Caco-2 (cell line): ENCODE results near the gene LDLRAD4. TPM values are rescaled to one million over a fixed set of nuclear protein-coding genes. Genes with fewer than 3 reads are reported as not detected.

Experiments used
- BruUV-seq: library from RNA; stranded (reverse); fragments of 400-500 nt; replicated peaks from 2 replicates; lab custom pipeline; 2021; lab: Mats Ljungman, UMichigan
- CTCF ChIA-PET: fragments of 300-600 bp; sonication (Branson Sonifier 250); formaldehyde crosslinking; loops from one replicate; lab custom pipeline; 2022; ENCODE audit warnings: antibody characterized with exemption; lab: Charles Lee
- POLR2A ChIA-PET: fragments of 300-600 bp; sonication (Branson Sonifier 250); formaldehyde crosslinking; loops from one replicate; lab custom pipeline; 2022; ENCODE audit warnings: antibody characterized with exemption; lab: Charles Lee
- DNase-seq, 2 experiments: peaks; one replicate each; pipeline versions ENCODE4 v3.0.0 to v3.0.0-alpha.2; 2020 to 2022
- H3K27me3 ChIP-seq: replicated peaks from 2 replicates; pipeline ENCODE4 v1.6.0; 2011; ENCODE audit warnings: low read length; ENCODE audit not compliant: control insufficient read depth, insufficient read depth
- H3K36me3 ChIP-seq: 2 replicates; pipeline ENCODE4 v1.5.1; 2011; ENCODE audit warnings: low read length; ENCODE audit not compliant: control insufficient read depth, insufficient read depth
- H3K4me1 ChIP-seq: fragments of 250-450 bp; sonication (Bioruptor Pico); 2 replicates; pipeline ENCODE4 v1.5.1; 2020; ENCODE audit warnings: mild to moderate bottlenecking
- H3K4me3 ChIP-seq: 2 replicates; pipeline ENCODE4 v1.5.1; 2011; ENCODE audit warnings: low read depth, mild to moderate bottlenecking, control low read depth, low read length
- H3K9me3 ChIP-seq: fragments of 250-450 bp; sonication (Bioruptor Pico); 2 replicates; pipeline ENCODE4 v1.5.1; 2020; ENCODE audit warnings: mild to moderate bottlenecking, moderate library complexity
- H3K27ac Mint-ChIP-seq: one replicate; pipeline ENCODE4 v1.8.0; 2022; ENCODE audit warnings: mixed read lengths; ENCODE audit not compliant: unreplicated experiment
- H3K27me3 Mint-ChIP-seq: one replicate; pipeline ENCODE4 v1.8.0; 2022; ENCODE audit warnings: mixed read lengths; ENCODE audit not compliant: insufficient read depth, unreplicated experiment
- H3K36me3 Mint-ChIP-seq: one replicate; pipeline ENCODE4 v1.8.0; 2022; ENCODE audit warnings: mild to moderate bottlenecking, mixed read lengths; ENCODE audit not compliant: insufficient read depth, unreplicated experiment
- H3K4me1 Mint-ChIP-seq: one replicate; pipeline ENCODE4 v1.8.0; 2022; ENCODE audit warnings: low read depth, mixed read lengths; ENCODE audit not compliant: unreplicated experiment
- H3K4me3 Mint-ChIP-seq: one replicate; pipeline ENCODE4 v1.8.0; 2022; ENCODE audit warnings: mild to moderate bottlenecking, moderate library complexity, mixed read lengths; ENCODE audit not compliant: unreplicated experiment
- H3K9me3 Mint-ChIP-seq: one replicate; pipeline ENCODE4 v1.8.0; 2022; ENCODE audit warnings: mixed read lengths; ENCODE audit not compliant: unreplicated experiment
- CTCF ChIP-seq, 2 experiments: fragments of 200-600 bp in 1 of 2; IDR thresholded peaks; 1 replicate in 1 of 2; 2 replicates in 1 of 2; pipeline versions ENCODE4 v1.5.1 to v1.8.0; 2011 to 2022; ENCODE audit warnings: antibody characterized with exemption in 1 of 2, control low read depth in 1 of 2, inconsistent platforms in 1 of 2, low read depth in 1 of 2, low read length in 1 of 2, mild to moderate bottlenecking in 1 of 2, moderate library complexity in 1 of 2; ENCODE audit not compliant: insufficient read depth in 1 of 2, severe bottlenecking in 1 of 2, unreplicated experiment in 1 of 2
- intact Hi-C: fragments of 100-400 bp; cut with micrococcal nuclease; formaldehyde crosslinking; loops from one replicate; pipeline ENCODE4 v1.10.0; 2022; ENCODE audit not compliant: unreplicated experiment
- total RNA-seq: library from RNA; stranded (reverse); gene quantifications from 2 replicates; pipeline ENCODE4 v1.2.3, GENCODE V29; 2022

LDLRAD4 gene
- total RNA-seq, 1 experiment from 2014 or later, result 1.2 TPM

GRCh38 chr18:13374096-13374467, 155.5 kb downstream of the LDLRAD4 start:
- no peaks in the 10 kb centered on the region for H3K27me3 ChIP-seq
- ChIA-PET CTCF (no interaction called here), POLR2A (no interaction called here)
- Mint-ChIP-seq H3K27me3 (peaks cover 5% of the 10 kb centered on the region), H3K27ac (no peak overlapping the region), H3K9me3 (no peaks in the 10 kb centered on the region), H3K36me3 (no peaks in the 10 kb centered on the region), H3K4me1 (no peaks in the 10 kb centered on the region), H3K4me3 (no peak overlapping the region)
- DNase-seq, result no peak
- intact Hi-C loops, result no loop called here
- no peak overlapping the region for H3K4me3 ChIP-seq
- no TSS peak for BruUV-seq
- TF ChIP-seq CTCF (IDR thresholded peaks at IDR 0.05; ENCODE audit: insufficient read depth in 1 of 2, low read depth in 1 of 2, low read length in 1 of 2, severe bottlenecking in 1 of 2, unreplicated experiment in 1 of 2), result no peak
- no peaks in the 10 kb centered on the region for H3K36me3 ChIP-seq
- H3K9me3 ChIP-seq, result no peaks in the 10 kb centered on the region
- H3K4me1 ChIP-seq, result no peaks in the 10 kb centered on the region

- no peaks in the 10 kb centered on the region for H3K27me3 ChIP-seq
These were observed 156.1 kb downstream of the LDLRAD4 start for GRCh38 chr18:13374468-13375301.

More at GRCh38 chr18:13374468-13375301, 156.1 kb downstream of the LDLRAD4 start:
- ChIA-PET POLR2A (no interaction called here), CTCF (no interaction called here)
- no peak for TF ChIP-seq CTCF (IDR thresholded peaks at IDR 0.05; ENCODE audit: insufficient read depth in 1 of 2, low read depth in 1 of 2, low read length in 1 of 2, severe bottlenecking in 1 of 2, unreplicated experiment in 1 of 2)
- no TSS peak for BruUV-seq
- intact Hi-C loops, result no loop called here
- Histone ChIP-seq H3K4me3 (no peak overlapping the region), H3K4me1 (no peaks in the 10 kb centered on the region), H3K36me3 (no peaks in the 10 kb centered on the region), H3K9me3 (no peaks in the 10 kb centered on the region)
- H3K27me3 Mint-ChIP-seq, result peaks cover 5% of the 10 kb centered on the region
- H3K27ac Mint-ChIP-seq, result no peak overlapping the region
- no peaks in the 10 kb centered on the region for H3K9me3 Mint-ChIP-seq
- DNase-seq, result no peak
- no peak overlapping the region for H3K4me3 Mint-ChIP-seq
- H3K4me1 Mint-ChIP-seq, result no peaks in the 10 kb centered on the region
- H3K36me3 Mint-ChIP-seq, result no peaks in the 10 kb centered on the region
